ENCODE data around the gene ZFC3H1.

ZFC3H1 gene

DNA sequence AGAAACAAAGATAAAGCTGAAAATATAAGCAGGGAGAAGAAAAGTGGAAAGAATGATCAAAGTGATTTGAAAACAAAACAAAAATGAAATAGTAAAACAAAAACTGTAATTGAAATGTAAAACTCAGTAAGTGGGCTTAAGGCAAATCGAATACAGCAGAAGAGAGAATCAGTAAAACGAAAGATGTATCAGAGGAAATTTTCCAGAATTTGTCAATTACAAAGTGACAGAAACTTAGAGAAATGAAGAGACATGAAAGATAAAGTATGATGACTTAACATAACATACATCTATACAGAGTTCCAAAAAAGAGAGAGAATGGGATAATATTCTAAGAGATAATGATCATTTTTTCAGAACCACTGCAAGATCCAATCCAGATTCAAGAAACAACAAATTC lies 10.5 kb downstream of the ZFC3H1 start:
- Histone ChIP-seq H3K9me3 (ENCODE audit: control insufficient read depth, insufficient read depth, low read length) (peaks cover 14% of the 10 kb centered on the region; the same call in 1 of the 2 replicates), H3K27ac (ENCODE audit: low read depth, low read length) (no peak overlapping the region), H3K4me3 (ENCODE audit: low read length) (no peak overlapping the region), H3K36me3 (ENCODE audit: control insufficient read depth, low read length) (peaks cover 92% of the 10 kb centered on the region), H3K4me2 (ENCODE audit: low read length) (no peak overlapping the region), H3K4me1 (ENCODE audit: control insufficient read depth, low read length) (peaks cover 7% of the 10 kb centered on the region), H4K20me1 (ENCODE audit: control insufficient read depth, insufficient read depth, low read depth, low read length) (no peaks in the 10 kb centered on the region), H3K27me3 (ENCODE audit: control insufficient read depth, low read length) (no peaks in the 10 kb centered on the region), H3K9me2 (replicated peaks; ENCODE audit: control insufficient read depth, low read length) (no peaks in the 10 kb centered on the region), H3K79me2 (ENCODE audit: control insufficient read depth, low read length) (peaks cover 92% of the 10 kb centered on the region), H3F3A (ENCODE audit: control insufficient read depth, insufficient read depth) (no peaks in the 10 kb centered on the region)
- no peak for TF ChIP-seq EZH2phosphoT487 (IDR thresholded peaks at IDR 0.05; ENCODE audit: borderline replicate concordance, low read length)
- TF ChIP-seq, protein P1, sequence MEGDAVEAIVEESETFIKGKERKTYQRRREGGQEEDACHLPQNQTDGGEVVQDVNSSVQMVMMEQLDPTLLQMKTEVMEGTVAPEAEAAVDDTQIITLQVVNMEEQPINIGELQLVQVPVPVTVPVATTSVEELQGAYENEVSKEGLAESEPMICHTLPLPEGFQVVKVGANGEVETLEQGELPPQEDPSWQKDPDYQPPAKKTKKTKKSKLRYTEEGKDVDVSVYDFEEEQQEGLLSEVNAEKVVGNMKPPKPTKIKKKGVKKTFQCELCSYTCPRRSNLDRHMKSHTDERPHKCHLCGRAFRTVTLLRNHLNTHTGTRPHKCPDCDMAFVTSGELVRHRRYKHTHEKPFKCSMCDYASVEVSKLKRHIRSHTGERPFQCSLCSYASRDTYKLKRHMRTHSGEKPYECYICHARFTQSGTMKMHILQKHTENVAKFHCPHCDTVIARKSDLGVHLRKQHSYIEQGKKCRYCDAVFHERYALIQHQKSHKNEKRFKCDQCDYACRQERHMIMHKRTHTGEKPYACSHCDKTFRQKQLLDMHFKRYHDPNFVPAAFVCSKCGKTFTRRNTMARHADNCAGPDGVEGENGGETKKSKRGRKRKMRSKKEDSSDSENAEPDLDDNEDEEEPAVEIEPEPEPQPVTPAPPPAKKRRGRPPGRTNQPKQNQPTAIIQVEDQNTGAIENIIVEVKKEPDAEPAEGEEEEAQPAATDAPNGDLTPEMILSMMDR (IDR thresholded peaks at IDR 0.05; ENCODE audit: low read depth, low read length, poor library complexity, severe bottlenecking) = no peak

DNA sequence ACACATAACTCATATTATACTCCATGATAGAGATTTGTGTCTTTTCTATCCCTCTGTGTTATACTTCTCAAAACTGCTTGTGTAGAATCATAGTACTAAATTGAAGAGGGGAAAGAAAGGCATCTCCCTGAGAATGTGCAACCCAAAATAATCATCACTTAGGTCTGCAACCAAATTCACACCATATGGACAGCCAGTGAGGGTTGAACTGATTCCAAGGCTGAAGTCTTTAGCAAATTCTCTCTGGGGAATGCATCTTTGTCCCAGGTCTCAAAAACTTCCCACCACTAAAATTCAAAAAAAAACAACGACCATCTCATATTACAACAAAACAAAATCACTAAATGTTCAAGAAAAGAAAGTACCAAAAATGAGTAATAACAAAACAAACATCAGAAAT lies 11.0 kb downstream of the ZFC3H1 start:
- peaks cover 92% of the 10 kb centered on the region for H3K36me3 ChIP-seq (ENCODE audit: control insufficient read depth, low read length)
- no peak for TF ChIP-seq EZH2phosphoT487 (IDR thresholded peaks at IDR 0.05; ENCODE audit: borderline replicate concordance, low read length)
- TF ChIP-seq, protein P1 (IDR thresholded peaks at IDR 0.05; ENCODE audit: low read depth, low read length, poor library complexity, severe bottlenecking) = no peak
- H3K9me2 ChIP-seq (replicated peaks; ENCODE audit: control insufficient read depth, low read length) = no peaks in the 10 kb centered on the region
- H3F3A ChIP-seq (ENCODE audit: control insufficient read depth, insufficient read depth) = no peaks in the 10 kb centered on the region
- peaks cover 14% of the 10 kb centered on the region; the same call in 1 of the 2 replicates for H3K9me3 ChIP-seq (ENCODE audit: control insufficient read depth, insufficient read depth, low read length)
- H4K20me1 ChIP-seq (ENCODE audit: control insufficient read depth, insufficient read depth, low read depth, low read length) = no peaks in the 10 kb centered on the region
- peaks cover 95% of the 10 kb centered on the region for H3K79me2 ChIP-seq (ENCODE audit: control insufficient read depth, low read length)
- H3K4me2 ChIP-seq (ENCODE audit: low read length) = no peak overlapping the region
- no peaks in the 10 kb centered on the region for H3K27me3 ChIP-seq (ENCODE audit: control insufficient read depth, low read length)
- H3K27ac ChIP-seq (ENCODE audit: low read depth, low read length) = no peak overlapping the region
- peaks cover 7% of the 10 kb centered on the region for H3K4me1 ChIP-seq (ENCODE audit: control insufficient read depth, low read length)
- no peak overlapping the region for H3K4me3 ChIP-seq (ENCODE audit: low read length)

DNA sequence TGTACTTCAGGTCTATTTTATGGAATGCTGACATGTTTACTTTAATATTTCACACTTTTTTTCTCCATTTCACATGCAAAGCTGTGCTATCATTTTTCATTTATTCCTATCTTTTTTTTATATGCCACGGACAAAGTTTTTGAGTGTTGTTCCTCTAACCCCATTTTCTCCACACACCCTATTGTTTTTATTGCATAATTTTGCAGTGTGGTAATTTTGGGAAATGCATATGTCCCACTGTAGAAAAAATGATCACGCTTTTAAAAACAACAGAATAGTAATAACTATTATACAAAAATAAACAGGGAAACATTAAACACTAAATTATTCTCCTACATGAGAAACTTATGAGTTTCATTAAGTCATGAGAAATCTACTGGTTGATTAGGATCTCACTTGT lies 14.2 kb downstream of the ZFC3H1 start:
- no peaks in the 10 kb centered on the region for H4K20me1 ChIP-seq (ENCODE audit: control insufficient read depth, insufficient read depth, low read depth, low read length)
- peaks cover 92% of the 10 kb centered on the region for H3K36me3 ChIP-seq (ENCODE audit: control insufficient read depth, low read length)
- H3K4me3 ChIP-seq (ENCODE audit: low read length) = no peak overlapping the region
- peaks cover 9% of the 10 kb centered on the region; the same call in 1 of the 2 replicates for H3K9me3 ChIP-seq (ENCODE audit: control insufficient read depth, insufficient read depth, low read length)
- no peaks in the 10 kb centered on the region for H3F3A ChIP-seq (ENCODE audit: control insufficient read depth, insufficient read depth)
- H3K4me1 ChIP-seq (ENCODE audit: control insufficient read depth, low read length) = no peaks in the 10 kb centered on the region
- H3K9me2 ChIP-seq (replicated peaks; ENCODE audit: control insufficient read depth, low read length) = no peaks in the 10 kb centered on the region
- H3K27me3 ChIP-seq (ENCODE audit: control insufficient read depth, low read length) = no peaks in the 10 kb centered on the region
- no peak for TF ChIP-seq EZH2phosphoT487 (IDR thresholded peaks at IDR 0.05; ENCODE audit: borderline replicate concordance, low read length)
- TF ChIP-seq, protein P1 (IDR thresholded peaks at IDR 0.05; ENCODE audit: low read depth, low read length, poor library complexity, severe bottlenecking) = no peak
- H3K27ac ChIP-seq (ENCODE audit: low read depth, low read length) = no peak overlapping the region
- H3K4me2 ChIP-seq (ENCODE audit: low read length) = no peak overlapping the region
- peaks cover 78% of the 10 kb centered on the region for H3K79me2 ChIP-seq (ENCODE audit: control insufficient read depth, low read length)
